Coronary artery (tissue), 2 donors: ENCODE data around the gene ITGA1.
"Not testable (repeated sequence)": the region's sequence is repeated elsewhere in the genome, so short reads cannot be mapped to it uniquely, and the experiment has no call there.

ENCODE experiments used
- DNase-seq: peaks from one replicate; pipeline ENCODE4 v3.0.0-alpha.2; 2017; ENCODE audit warnings: low spot score
- H3K27ac ChIP-seq, 2 donors: fragments of 200-600 bp; sonication (generic); one replicate each; pipeline ENCODE4 v1.5.1; 2016 to 2019
- H3K4me3 ChIP-seq: fragments of 200-600 bp; sonication (generic); 2 replicates; pipeline ENCODE4 v1.5.1; 2016; ENCODE audit warnings: mild to moderate bottlenecking, moderate library complexity
- CTCF ChIP-seq: fragments of 200-600 bp; sonication (generic); IDR thresholded peaks from one replicate; pipeline ENCODE4 v1.5.1; 2019; ENCODE audit warnings: antibody characterized with exemption

Gene ITGA1

GRCh38 chr5:52787600-52788504 is at the start of gene ITGA1, which contains the start of gene PELO:
Gene ITGA1, plus strand, starts transcription at chr5:52787916. Its CDS starts 438 bp downstream, at chr5:52788354.
Gene PELO, plus strand, starts transcription at chr5:52787916. Its CDS starts 12,479 bp downstream, at chr5:52800395.
- H3K27ac ChIP-seq = peak within 1 kb of the TSS; percentile 92 to 97
- DNase-seq = peak; percentile 95
- peak within 1 kb of the TSS; percentile 83 for H3K4me3 ChIP-seq
- TF ChIP-seq CTCF = peak; percentile 28

- no peak for TF ChIP-seq CTCF
- Histone ChIP-seq H3K27ac (no peak overlapping the region), H3K4me3 (no peak overlapping the region)
- no peak for DNase-seq
Observed at GRCh38 chr5:52738095-52738506, 49.6 kb upstream of the ITGA1 start.

- no peak overlapping the region for H3K27ac ChIP-seq
- H3K4me3 ChIP-seq = no peak overlapping the region
- DNase-seq = no peak
- no peak for TF ChIP-seq CTCF
Observed at GRCh38 chr5:52740007-52740406, 47.7 kb upstream of the ITGA1 start.

- Histone ChIP-seq H3K27ac (peak overlapping the region in 1 of 2 donors; percentile 18), H3K4me3 (no peak overlapping the region)
- no peak for DNase-seq
- no peak for TF ChIP-seq CTCF
Observed at GRCh38 chr5:52743012-52743411, 44.7 kb upstream of the ITGA1 start.

GRCh38 chr5:52743529-52743928 is 44.2 kb upstream of the ITGA1 start:
- Histone ChIP-seq H3K4me3 (no peak overlapping the region), H3K27ac (peak overlapping the region in 1 of 2 donors; percentile 18)
- no peak for TF ChIP-seq CTCF
- DNase-seq = no peak

- DNase-seq = no peak
- H3K4me3 ChIP-seq = no peak overlapping the region
- no peak for TF ChIP-seq CTCF
- H3K27ac ChIP-seq = no peak overlapping the region
Observed at GRCh38 chr5:52743970-52744369, 43.7 kb upstream of the ITGA1 start.

- not testable (repeated sequence) for DNase-seq, H3K27ac ChIP-seq, H3K4me3 ChIP-seq
Observed at GRCh38 chr5:52744867-52745458, 42.8 kb upstream of the ITGA1 start.
